SW480 (cell line): ENCODE results near the gene GALNT2.
A peak's percentile ranks its signal among the peaks of the same experiment; 100 is the strongest.

ENCODE experiments used
- DNase-seq: peaks from one replicate; pipeline ENCODE4 v3.0.0-alpha.2; 2016; ENCODE audit warnings: low spot score

Gene GALNT2

GRCh38 chr1:230066466-230067404 lies at the start of gene GALNT2:
Gene GALNT2 (plus strand): TSS chr1:230067238. CDS start chr1:230067281, 43 bp downstream.
- DNase-seq, result peak; percentile 90

DNA sequence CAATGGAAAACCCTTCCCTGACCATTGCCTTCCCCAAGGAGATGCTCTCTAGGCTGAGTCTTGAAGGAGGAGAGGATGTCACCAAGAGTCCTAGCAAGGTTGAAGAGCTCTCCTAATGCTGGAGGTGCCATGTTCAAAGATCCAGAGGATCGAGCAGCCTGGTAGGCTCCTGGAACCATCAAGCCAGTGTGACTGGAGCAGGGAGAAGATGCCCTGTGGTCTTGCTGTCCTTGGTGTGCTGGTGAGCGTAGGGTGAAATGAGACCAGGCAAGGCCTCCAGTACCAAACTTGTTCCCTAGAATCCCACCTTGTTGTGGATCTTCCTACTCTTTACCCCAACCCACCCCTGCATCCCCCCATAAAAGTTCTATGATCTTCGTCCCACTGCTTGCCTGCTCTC lies 46.6 kb upstream of the GALNT2 start:
- no peak for DNase-seq

GRCh38 chr1:230022666-230023380 lies 44.2 kb upstream of the GALNT2 start:
- DNase-seq, result no peak

DNA sequence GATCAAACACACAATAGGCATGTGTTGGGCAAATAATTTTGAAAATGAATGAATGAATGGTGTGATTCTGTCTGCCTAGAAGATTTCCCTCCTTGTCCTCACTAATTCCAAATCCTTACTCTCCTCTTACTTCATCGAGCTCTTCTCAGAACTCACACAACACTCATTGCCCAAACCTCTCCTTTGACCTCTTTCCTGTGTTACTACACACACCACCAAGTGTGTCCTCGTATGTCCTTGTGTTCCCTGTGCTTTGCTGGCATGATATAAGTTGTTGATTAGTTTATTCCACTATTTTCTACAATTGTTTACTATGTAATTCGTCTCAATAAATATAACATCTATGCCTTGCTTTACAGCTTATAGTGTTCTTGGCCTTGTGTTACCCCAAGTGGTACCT lies 41.4 kb upstream of the GALNT2 start:
- DNase-seq, result no peak

- DNase-seq, result no peak
Observed at GRCh38 chr1:230026139-230026538, 40.9 kb upstream of the GALNT2 start.

DNA sequence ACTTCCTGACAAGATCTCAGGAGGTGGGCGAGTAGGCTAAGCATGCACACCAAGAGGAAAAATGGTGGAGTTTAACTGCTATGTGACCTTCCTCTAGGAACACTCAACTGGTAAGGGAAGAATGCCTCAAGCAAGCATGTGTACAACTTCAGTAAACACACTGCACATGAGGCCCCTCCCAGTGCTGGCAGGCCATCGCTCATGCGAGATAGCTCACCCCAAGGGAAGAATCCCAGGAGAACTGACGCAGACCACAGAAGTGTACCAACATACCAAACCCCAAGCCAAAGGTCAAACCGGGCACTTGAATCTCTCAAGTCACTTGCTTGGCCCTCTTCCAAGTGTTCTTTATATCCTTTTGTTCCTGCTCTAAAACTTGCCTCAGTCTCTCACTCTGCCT lies 40.5 kb upstream of the GALNT2 start:
- no peak for DNase-seq

DNA sequence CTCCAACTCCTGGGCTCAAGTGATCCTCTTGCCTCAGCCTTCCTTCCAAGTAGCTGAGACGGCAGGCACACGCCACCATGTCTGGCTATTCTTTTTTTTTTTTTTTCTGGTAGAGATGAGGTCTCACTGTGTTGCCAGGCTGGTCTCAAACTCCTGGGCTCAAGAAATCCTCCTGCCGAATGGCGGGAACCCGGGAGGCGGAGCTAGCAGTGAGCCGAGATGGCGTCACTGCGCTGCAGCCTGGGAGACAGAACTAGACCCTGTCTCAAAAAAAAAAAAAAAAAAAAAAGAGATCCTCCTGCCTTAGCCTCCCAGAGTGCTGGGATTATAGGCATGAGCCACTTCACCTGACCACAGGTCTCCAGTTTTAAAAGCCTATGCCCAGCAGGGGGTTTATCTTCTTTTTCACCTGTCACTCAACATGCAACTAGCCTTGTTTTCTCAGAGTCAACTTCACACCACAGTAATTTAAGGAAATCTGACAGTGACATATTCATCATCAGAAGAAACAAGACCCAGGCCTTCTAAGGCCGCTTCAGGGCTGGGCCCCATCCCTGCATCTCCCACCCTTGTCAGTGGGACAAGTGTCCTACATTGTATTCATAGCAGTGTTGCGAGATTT lies 38.3 kb upstream of the GALNT2 start:
- no peak for DNase-seq

DNA sequence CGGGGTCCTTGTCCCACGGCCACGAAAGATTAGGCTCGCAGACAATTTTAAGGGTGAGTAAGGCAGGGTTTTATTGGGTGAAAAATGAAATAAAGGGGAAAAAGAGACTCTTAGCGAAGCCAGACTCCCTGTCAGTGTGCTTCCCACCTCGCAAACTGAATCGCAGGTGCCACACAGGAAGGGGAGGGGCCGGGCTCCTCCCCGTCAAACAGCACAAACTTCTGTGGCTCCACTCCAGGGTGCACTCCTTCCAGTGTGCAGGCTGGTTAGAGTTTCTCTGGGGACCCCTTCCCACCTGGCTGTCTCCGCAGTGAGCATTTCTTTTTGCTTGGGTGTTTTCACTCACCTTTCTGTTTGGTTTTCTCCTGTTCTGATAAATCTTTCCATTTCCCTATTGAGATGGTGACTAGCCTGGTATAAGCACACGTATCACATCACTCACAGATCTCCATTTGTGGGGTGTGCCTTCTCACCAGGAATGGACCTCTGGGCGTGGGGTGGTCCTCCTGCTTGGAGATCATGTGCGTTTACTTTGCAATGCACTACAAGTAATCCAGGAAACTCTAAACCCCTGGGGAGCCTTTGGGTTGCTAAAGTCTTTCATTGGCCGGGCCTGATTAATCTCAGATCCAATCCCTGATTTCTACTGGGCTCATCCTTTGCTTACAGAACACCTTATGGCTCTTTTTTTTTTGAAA lies 37.6 kb upstream of the GALNT2 start:
- DNase-seq, result no peak

DNA sequence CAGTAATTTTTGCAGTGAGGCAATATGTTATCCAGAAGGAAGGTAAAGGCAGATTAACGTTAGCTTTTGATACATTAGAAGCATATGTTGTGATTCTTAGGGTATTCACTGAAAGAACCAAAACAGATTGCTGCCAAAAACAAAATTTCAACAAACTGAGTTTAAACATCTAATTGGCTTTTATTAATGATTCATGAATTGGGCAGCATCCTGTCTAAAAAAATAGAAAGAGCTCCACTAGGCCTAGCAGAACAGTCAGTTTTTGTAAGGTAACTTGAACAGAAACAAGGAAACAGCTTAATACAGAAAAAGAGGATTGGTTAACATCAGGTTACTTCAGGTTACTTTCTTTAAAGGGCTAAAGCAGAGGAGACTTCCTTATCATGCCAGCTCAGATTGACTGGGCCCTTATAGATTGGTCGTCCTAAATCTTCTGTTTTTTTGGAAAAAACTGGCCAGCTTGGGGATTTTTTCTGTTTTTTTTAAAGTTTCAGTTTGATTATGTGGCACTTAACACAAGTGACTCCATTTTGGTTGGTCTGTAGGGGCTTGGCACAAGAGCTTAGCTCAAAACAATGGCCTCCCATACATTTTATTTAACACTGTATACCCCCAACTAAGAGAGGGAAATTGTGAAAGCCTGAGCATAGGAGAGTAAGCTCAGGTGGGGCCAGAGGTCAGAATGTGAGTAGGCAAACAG lies 36.8 kb upstream of the GALNT2 start:
- no peak for DNase-seq

GRCh38 chr1:230031131-230031530 lies 35.9 kb upstream of the GALNT2 start:
- DNase-seq, result no peak

- no peak for DNase-seq
Observed at GRCh38 chr1:230032516-230033281, 34.3 kb upstream of the GALNT2 start.

DNA sequence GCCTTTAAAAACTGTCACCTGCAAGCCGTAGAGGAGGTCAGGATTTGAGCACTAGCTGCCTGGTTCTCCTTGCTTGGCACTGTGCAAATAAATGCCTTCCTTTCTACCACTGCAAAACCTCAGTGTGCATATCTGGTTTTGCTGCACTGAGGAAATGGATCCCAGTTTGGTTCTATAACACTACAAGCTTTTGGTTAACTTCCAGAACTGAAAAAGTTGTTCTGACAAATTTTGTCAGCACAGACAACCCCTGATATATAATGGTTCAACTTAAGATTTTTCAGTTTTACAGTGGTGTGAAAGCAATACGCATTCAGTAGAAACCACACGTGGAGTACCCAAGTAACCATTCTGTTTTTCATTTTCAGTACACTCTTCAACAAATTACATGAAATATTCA lies 29.8 kb upstream of the GALNT2 start:
- DNase-seq, result no peak

- no peak for DNase-seq
Observed at GRCh38 chr1:230040440-230040839, 26.6 kb upstream of the GALNT2 start.

- DNase-seq, result no peak
Observed at GRCh38 chr1:230043081-230043480, 24.0 kb upstream of the GALNT2 start.

- no peak for DNase-seq
Observed at GRCh38 chr1:230044729-230045128, 22.3 kb upstream of the GALNT2 start.

GRCh38 chr1:230047114-230047865 lies 19.7 kb upstream of the GALNT2 start:
- DNase-seq, result peak; percentile 25

DNA sequence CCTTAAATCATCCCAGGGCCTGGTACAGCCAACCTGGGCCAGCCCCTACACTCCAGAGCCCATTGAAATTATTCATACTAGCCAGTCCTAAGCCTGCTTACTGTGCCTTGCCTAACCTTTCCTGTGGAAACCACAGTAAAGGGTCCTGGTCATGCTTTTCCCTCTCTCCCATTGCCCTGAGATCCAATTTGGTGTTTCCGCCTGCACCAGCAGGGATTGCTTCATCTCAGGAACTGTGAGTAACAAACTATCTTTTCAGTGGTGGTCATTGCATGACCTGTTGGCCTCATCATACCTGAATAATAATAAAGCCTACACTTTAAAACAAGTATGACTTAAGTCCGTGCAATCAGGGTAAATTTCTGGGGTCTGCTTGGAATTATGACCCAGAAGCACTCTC lies 18.7 kb upstream of the GALNT2 start:
- no peak for DNase-seq

DNA sequence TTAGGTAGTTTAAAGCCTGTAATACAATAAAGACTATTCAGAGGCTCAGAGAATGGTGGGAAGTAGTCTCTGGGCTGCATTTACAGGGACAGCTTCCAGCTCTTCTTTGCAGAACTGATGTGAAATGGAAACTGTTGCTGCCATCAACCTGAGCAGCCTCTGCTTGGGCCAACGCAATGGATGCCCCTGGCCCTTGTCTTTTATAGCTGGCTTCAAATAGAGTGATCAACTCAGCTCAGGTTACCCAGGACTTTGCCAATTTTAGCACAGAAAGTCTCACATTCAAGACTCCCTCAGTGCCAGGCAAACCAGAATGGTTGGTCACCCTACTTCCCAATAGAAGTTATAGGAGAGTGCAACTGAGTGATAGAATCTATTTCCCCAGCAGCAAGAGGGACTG lies 18.1 kb upstream of the GALNT2 start:
- DNase-seq, result no peak

- DNase-seq, result no peak
Observed at GRCh38 chr1:230049731-230050130, 17.3 kb upstream of the GALNT2 start.
